Raji (cell line): Measurements from ENCODE around the gene COQ10A.

Source experiments
- POLR2A ChIP-seq: IDR thresholded peaks from 2 replicates; pipeline ENCODE4 v1.6.1; 2011; ENCODE audit warnings: low read depth, low read length, control low read depth; ENCODE audit not compliant: insufficient read depth

The COQ10A gene

GRCh38 chr12:56296295-56296694 lies 29.6 kb downstream of the COQ10A start:
- TF ChIP-seq POLR2A, result no peak

- no peak for TF ChIP-seq POLR2A
These were observed 30.7 kb downstream of the COQ10A start for GRCh38 chr12:56297400-56297799.

DNA sequence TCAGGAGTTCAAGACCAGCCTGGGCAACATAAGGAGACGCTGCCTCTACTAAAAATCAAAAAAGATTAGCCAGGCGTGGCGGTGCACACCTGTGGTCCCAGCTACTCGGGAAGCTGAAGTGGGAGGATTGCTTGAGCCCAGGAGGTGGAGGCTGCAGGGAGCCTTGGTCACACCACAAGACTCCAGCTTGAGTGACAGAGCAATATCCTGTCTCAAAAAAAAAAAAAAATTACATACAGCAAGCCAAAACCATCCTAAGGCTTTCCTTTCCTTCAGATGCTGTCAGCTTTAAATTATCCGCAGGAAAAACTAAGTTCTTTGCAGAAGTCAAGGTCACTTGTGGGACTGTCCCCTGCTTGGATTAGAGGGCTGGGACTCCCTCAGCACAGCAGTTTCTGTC lies 32.1 kb downstream of the COQ10A start:
- no peak for TF ChIP-seq POLR2A

DNA sequence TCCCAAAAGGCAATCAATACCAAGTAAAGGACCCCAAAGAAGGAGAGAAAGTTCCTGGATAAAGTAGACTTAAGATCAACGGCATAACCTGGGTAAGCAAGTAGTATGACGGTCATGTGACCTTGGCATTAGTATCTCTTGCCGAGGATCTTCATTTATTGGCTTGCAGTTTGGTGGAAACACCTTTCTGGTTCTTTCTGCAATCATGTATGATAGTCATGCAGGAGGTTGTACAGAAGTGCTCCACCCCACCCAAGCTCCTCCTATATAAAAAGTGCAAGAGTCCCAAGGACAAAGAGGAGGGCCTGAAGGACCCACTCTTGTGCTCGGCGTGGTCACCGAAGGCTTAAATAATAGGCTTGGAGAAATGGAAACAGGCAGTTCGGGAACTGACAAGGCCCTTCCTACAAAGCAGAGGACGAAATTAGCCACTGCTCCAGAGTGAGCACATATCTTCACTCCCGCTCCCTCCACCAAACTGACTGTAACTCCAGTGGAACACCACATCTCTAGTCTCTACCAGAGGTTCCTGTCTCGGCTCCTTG lies 32.6 kb downstream of the COQ10A start:
- TF ChIP-seq POLR2A, result no peak; the same call in 1 of the 2 replicates

DNA sequence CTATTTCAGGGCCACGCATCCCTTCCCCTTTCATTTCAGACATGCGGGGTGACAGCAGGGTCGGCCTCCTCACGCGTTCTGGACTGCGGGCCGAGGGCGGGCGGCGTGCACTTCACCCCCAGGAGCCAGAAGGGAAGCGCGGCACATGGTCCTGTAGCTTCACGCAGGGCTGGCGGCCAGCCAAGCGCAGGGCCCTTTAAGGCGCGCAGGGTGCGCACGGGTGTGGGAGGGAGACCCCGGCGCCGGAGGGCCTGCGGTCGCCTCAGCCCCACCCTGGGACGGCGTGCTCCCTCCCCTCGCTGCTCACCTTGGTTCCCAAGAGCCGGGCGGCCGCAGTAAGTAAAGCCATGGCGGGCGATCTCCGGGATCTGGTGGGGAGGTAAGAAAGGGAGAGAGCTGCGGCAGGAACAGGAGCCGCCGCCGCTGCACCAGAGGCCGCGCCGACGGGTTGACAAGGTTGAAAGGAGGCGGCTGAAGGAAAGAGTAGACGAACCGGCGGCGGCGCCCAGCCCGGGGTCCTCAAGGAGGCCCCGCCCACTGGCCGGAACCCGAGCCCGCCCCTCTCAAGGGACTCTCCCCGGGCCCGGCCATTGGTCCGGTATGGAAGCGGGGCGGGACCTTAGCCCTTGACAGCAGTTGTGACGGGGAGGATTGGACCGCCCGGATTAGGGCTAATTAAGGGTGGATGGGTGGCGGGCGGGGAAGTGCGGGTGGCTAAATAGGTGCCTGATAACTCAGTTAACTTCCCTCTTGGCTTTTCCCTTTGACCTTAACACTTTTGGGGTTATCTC lies 33.3 kb downstream of the COQ10A start, which contains the start of gene CS:
TSS of gene CS (minus strand) at position 478 of the 791 bp plus-strand sequence. CDS start at position 349, 129 bp downstream.
- peak; percentile 66 for TF ChIP-seq POLR2A

- TF ChIP-seq POLR2A, result no peak
These were observed 34.1 kb downstream of the COQ10A start for GRCh38 chr12:56300644-56301464.

DNA sequence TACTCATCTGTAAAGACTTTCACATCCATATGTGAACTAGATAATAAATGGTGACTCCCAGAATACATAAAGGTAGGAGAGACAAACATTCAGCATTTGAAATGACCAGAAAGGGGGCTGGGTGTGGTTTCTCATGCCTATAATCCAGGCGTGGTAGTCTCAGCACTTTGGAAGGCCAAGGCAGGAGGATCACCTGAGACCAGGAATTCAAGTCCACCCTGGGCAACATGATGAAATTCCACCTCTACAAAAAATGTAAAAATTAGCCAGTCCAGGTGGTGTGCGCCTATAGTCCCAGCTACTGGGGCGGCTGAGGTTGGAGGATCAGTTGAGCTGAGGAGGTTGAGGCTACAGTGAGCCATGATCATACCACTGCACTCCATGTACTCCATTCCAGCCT lies 37.5 kb downstream of the COQ10A start:
- TF ChIP-seq POLR2A, result no peak

DNA sequence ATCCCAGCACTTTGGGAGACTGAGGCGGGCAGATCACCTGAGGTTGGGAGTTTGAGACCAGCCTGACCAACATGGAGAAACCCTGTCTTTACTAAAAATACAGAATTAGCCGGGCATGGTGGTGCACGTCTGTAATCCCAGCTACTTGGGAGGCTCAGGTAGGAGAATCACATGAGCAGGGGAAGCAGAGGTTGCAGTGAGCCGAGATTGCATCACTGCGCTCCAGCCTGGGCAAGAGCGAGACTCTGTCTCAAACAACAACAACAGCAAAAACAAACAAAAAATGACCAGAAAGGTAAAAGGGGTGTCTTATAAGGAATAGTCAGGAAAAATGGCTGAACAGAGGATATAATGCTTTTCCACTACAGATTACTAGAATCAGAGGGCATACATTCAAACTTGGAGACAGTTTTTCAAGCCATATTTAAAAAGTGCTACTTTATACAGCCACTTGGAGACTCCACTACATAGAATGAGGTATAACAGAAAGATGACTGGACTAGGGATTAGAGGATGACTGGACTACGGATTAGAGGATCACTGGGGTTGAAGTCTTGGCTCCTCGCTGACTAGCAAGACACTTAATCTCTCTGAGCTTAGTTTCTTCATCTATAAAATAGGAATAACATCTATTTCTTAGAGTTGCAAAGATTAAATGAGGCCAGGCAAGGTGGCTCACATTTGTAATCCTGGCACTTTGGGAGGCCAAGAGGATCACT lies 38.3 kb downstream of the COQ10A start:
- TF ChIP-seq POLR2A, result no peak

- TF ChIP-seq POLR2A, result no peak
These were observed 40.7 kb downstream of the COQ10A start for GRCh38 chr12:56307221-56307965.

GRCh38 chr12:56308714-56309113 lies 42.0 kb downstream of the COQ10A start:
- TF ChIP-seq POLR2A, result no peak

- TF ChIP-seq POLR2A, result no peak
These were observed 44.3 kb downstream of the COQ10A start for GRCh38 chr12:56311003-56311402.

GRCh38 chr12:56315249-56315621 lies 48.5 kb downstream of the COQ10A start:
- TF ChIP-seq POLR2A, result no peak

GRCh38 chr12:56315622-56316473 lies 49.1 kb downstream of the COQ10A start, which contains the start of gene CNPY2:
TSS of gene CNPY2 (minus strand) at chr12:56315988. CDS start at chr12:56315217, 771 bp downstream.
- peak; percentile 93 for TF ChIP-seq POLR2A

DNA sequence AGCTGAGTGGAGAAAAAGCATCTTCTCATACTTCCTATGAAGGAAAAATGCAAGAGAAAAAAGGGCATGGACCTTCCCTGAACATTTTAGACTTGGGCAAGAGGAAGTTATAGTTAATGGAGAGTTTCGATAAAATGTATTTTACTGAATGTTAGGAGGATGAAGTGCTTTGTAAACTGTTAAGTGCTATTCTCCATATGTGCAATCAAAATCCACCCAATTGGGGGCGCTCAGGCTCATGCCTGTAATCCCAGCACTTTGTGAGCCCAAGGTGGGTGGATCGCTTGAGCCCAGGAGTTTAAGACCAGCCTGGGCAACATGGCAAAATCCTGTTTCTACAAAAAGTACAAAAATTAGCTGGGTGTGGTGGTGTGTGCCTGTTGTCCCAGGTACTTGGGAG lies 50.9 kb downstream of the COQ10A start:
- TF ChIP-seq POLR2A, result no peak
